Heart right ventricle (tissue), 16 donors: ENCODE results near the gene RTN4IP1. TPM values are rescaled to one million over a fixed set of nuclear protein-coding genes. Genes with fewer than 3 reads are reported as not detected.
"Not testable (repeated sequence)": the region's sequence is repeated elsewhere in the genome, so short reads cannot be mapped to it uniquely, and the experiment has no call there.

ENCODE experiments used
- ATAC-seq, 8 donors: fragments of 200-7000 bp; cut with Tn5 transposase; one replicate each; pipeline ENCODE4 v1.9.1; 2020; ENCODE audit warnings: mild to moderate bottlenecking in 8 of 8, moderate library complexity in 8 of 8, moderate number of reproducible peaks in 1 of 8
- DNase-seq, 2 donors: peaks; one replicate each; pipeline ENCODE4 v3.0.0-alpha.2; 2020
- H3K27ac ChIP-seq, 10 donors: fragments of 200-600 bp; sonication (generic) in 2 of 10; one replicate each; pipeline versions ENCODE4 v1.5.0 to v1.8.0; 2020 to 2022; ENCODE audit warnings: mild to moderate bottlenecking in 3 of 10
- H3K27me3 ChIP-seq, 7 donors: fragments of 200-600 bp; one replicate each; pipeline ENCODE4 v1.8.0; 2021 to 2022; ENCODE audit warnings: mild to moderate bottlenecking in 2 of 7
- H3K36me3 ChIP-seq, 9 donors: fragments of 200-600 bp; sonication (generic) in 1 of 9; one replicate each; pipeline versions ENCODE4 v1.5.0 to v1.8.0; 2020 to 2022; ENCODE audit warnings: mild to moderate bottlenecking in 2 of 9
- H3K4me1 ChIP-seq, 9 donors: fragments of 200-600 bp; sonication (generic) in 1 of 9; one replicate each; pipeline versions ENCODE4 v1.5.0 to v1.8.0; 2020 to 2022; ENCODE audit warnings: mild to moderate bottlenecking in 4 of 9
- H3K4me3 ChIP-seq, 10 donors: fragments of 200-600 bp; sonication (generic) in 2 of 10; one replicate each; pipeline versions ENCODE4 v1.5.0 to v1.8.0; 2020 to 2022; ENCODE audit warnings: mild to moderate bottlenecking in 7 of 10, moderate library complexity in 2 of 10
- H3K9me3 ChIP-seq, 11 donors: fragments of 200-600 bp in 10 of 11; sonication (generic) in 2 of 11; one replicate each; pipeline versions ENCODE4 v1.5.0 to v1.8.0; 2013 to 2022; ENCODE audit warnings: mild to moderate bottlenecking in 2 of 11, control low read depth in 1 of 11, moderate library complexity in 1 of 11
- CTCF ChIP-seq, 9 donors: fragments of 200-600 bp; sonication (generic) in 2 of 9; IDR thresholded peaks; one replicate each; pipeline versions ENCODE4 v1.5.0 to v1.8.0; 2021 to 2022; ENCODE audit warnings: antibody characterized with exemption in 9 of 9, mild to moderate bottlenecking in 5 of 9, moderate library complexity in 1 of 9
- WGBS, 2 donors: extraction: QIAGEN DNeasy Blood & Tissue Kit; methylation state at CpG; one replicate each; pipeline ENCODE4 v1.1.7; 2013; ENCODE audit warnings: inconsistent platforms in 1 of 2; 5-methylcytosine and 5-hydroxymethylcytosine counted together
- intact Hi-C, 10 donors: fragments of 100-400 bp; cut with DNase I; formaldehyde crosslinking; loops; one replicate each; pipeline versions ENCODE4 v1.11.1 to v1.14.2; 2022
- polyA plus RNA-seq, 2 donors: library from polyadenylated mRNA; stranded (reverse); fragments of 200-250 nt; gene quantifications; one replicate each; pipeline ENCODE4 v1.2.3, GENCODE V29; 2013
- total RNA-seq, 10 donors: library from RNA; stranded (reverse); fragmentation: NEBNext Ultra II Directional in 3 of 10; extraction: Animal tissue kit (Norgen Biotek cat#: 25700) in 3 of 10; gene quantifications; one replicate each; pipeline versions ENCODE4 v1.2.1 to v1.2.4, GENCODE V29; 2021 to 2023
- donor health status: Arrhythmogenic right ventricular cardiomyopathy.
- donor health status: ischemic (EF 13 %, LVEDD 7.1; RV severe dilation, severe dysfunction).
- donor health status: healthy with polysubstance abuse.
- donor health status: DM: no; HTN: yes; CAD: no.
- donor health status: DM: no; HTN: no; CAD: no.
- donor health status: ischemic (EF 25% LVEDD 6.9; RV normal size, moderate dysfunction).
- donor health status: ischemic (EF 25% LVEDD 5.7; RV mildly dilated, moderate dysfunction).
- donor health status: healthy.
- donor health status: DM: yes; HTN: yes; CAD: no.
- donor health status: Ischemic cardiomyopathy.
- donor health status: ischemic (EF 35%, LVEDD 5.7; RV mildly dilated, moderate dysfunction).
- donor health status: nonischemic (EF 11% LVEDD 7.7; RV severe dilation, severe dysfunction).
- donor health status: DM: yes; HTN: yes; CAD: no.
- donor health status: PGD.
- donor health status: ischemic (EF 29% LVEDD 5.4; RV normal size, mild dysfunction).
- donor health status: nonischemic (EF 23%, LVEDD 6.1; RV moderate dilation, normal function).

RTN4IP1 gene
- total and polyA plus RNA-seq, 12 donors: 8.8 to 23.3 (median 15.5) TPM

GRCh38 chr6:106629859-106630163, 513 bp upstream of the RTN4IP1 start:
- H3K36me3 ChIP-seq: no peaks in the 10 kb centered on the region

DNA sequence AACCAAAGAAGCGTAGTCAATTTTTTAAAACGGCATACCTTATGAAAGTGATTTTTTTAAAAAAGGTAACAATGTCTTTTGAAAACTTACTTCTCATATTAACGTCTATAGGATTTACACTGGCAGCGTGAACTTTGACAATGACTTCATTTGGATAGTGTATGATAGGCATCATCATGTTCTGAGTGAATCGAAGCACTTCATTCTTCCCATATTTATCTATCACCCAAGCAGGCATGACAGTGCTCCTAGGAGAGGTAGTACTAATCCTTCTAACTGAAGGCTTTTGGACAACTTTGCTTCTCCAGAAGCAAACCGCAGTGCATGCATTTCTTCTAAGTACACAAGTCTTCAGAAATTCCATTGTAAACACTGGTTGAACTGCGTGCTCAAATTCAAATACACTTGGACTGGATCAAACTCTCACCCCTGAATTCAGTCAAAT, 618 bp downstream of the RTN4IP1 start:
- peak overlapping the region in 9 of 10 donors; percentile 73 to 92 (median 85) for H3K27ac ChIP-seq
- H3K4me1 ChIP-seq: peaks cover 0 to 29% (median 19%) of the 10 kb centered on the region in 9 donors
- TF ChIP-seq CTCF (IDR thresholded peaks at IDR 0.05): no peak
- ATAC-seq (peak in 4 of 8 donors; percentile 5 to 36 (median 13)), DNase-seq (no peak)
- intact Hi-C loops: no loop called here
- H3K27me3 ChIP-seq: no peaks in the 10 kb centered on the region
- WGBS, 2 donors: 33 to 35% methylated on average over 7 of the region's 7 CpGs
- H3K9me3 ChIP-seq: no peaks in the 10 kb centered on the region
- H3K4me3 ChIP-seq: peak overlapping the region; percentile 55 to 96 (median 77)
- no peaks in the 10 kb centered on the region for H3K36me3 ChIP-seq

More at GRCh38 chr6:106629859-106630163, 513 bp upstream of the RTN4IP1 start:
- H3K27ac ChIP-seq: peak overlapping the region; percentile 19 to 92 (median 82)
- H3K4me1 ChIP-seq: peaks cover 0 to 29% (median 19%) of the 10 kb centered on the region in 9 donors
- intact Hi-C loops: no loop called here
- DNase-seq: no peak
- 0 to 1% methylated on average over 14 of the region's 14 CpGs for WGBS, 2 donors
- ATAC-seq: no peak
- TF ChIP-seq CTCF (IDR thresholded peaks at IDR 0.05): no peak
- H3K4me3 ChIP-seq: peak overlapping the region; percentile 55 to 96 (median 77)
- no peaks in the 10 kb centered on the region for H3K9me3 ChIP-seq
- no peaks in the 10 kb centered on the region for H3K27me3 ChIP-seq

DNA sequence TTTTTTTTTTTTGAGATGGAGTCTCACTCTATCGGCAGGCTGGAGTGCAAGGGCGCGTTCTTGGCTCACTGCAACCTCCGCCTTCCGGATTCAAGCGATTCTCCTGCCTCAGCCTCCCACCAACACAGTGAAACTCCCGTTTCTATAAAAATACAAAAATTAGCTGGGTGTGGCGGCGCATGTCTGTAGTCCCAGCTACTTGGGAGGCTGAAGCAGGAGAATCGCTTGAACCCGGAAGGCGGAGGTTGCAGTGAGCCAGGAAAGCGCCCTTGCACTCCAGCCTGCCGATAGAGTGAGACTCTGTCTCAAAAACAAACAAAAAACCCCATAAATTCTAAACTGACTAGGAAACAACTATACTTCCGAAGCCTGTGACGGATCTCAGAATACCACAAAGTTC, 1.5 kb downstream of the RTN4IP1 start:
- 94 to 97% methylated on average over 16 of the region's 16 CpGs for WGBS, 2 donors
- H3K4me3 ChIP-seq, H3K9me3 ChIP-seq, H3K36me3 ChIP-seq, ATAC-seq, DNase-seq, H3K27ac ChIP-seq, H3K27me3 ChIP-seq, intact Hi-C loops: not testable (repeated sequence)
- peaks cover 0 to 29% (median 19%) of the 10 kb centered on the region in 9 donors for H3K4me1 ChIP-seq

DNA sequence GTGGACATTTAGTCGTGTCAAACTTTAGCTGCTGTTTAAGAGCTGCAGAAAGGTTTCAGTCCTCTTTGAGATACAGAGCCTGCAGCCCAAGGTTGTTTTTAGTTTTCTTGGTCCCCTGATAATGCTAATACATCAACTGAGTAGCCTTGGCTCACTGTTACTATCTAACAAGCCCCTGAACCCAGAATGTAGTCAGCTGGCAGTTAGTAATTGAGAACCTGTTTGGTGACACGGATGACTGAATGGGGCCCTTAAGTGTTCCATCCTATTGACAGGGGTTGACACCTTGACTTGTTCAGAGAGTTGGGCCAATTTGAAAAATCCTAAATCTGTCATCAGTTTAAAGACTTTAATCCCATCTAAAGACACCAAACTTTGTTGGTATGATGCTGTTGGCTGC, 2.8 kb downstream of the RTN4IP1 start:
- Histone ChIP-seq H3K4me1 (peaks cover 0 to 24% (median 19%) of the 10 kb centered on the region in 9 donors), H3K9me3 (no peaks in the 10 kb centered on the region), H3K27ac (no peak overlapping the region), H3K36me3 (peaks cover 0 to 14% (median 0%) of the 10 kb centered on the region in 9 donors), H3K4me3 (no peak overlapping the region), H3K27me3 (no peaks in the 10 kb centered on the region)
- intact Hi-C loops: no loop called here
- 35 to 39% methylated on average over 2 of the region's 2 CpGs for WGBS, 2 donors
- no peak for TF ChIP-seq CTCF (IDR thresholded peaks at IDR 0.05)
- DNase-seq (no peak), ATAC-seq (no peak)

DNA sequence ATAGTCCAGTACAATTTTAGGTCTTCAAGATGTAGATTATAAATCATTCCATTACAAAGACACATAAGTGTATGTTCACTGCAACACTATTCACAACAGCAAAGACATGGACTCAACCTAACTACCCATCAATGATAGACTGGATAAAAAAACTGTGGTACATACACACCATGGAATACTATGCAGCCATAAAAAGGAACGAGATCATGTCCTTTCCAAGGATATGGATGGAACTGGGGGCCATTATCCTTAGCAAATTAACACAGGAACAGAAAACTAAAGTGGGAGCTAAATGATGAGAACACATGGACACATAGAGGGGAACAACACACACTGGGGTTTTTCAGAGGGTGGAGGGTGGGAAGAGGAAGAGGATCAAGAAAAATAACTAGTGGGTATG, 6.3 kb downstream of the RTN4IP1 start:
- ATAC-seq: no peak
- Histone ChIP-seq H3K36me3 (peaks cover 0 to 46% (median 0%) of the 10 kb centered on the region in 9 donors), H3K4me1 (peaks cover 0 to 2% (median 0%) of the 10 kb centered on the region in 9 donors), H3K9me3 (no peaks in the 10 kb centered on the region), H3K27ac (no peak overlapping the region), H3K27me3 (no peaks in the 10 kb centered on the region), H3K4me3 (no peak overlapping the region)
- intact Hi-C loops: no loop called here
- no peak for TF ChIP-seq CTCF (IDR thresholded peaks at IDR 0.05)
- WGBS, 2 donors: 84 to 89% methylated on average over 1 of the region's 1 CpG
- DNase-seq: no peak
